Mesenchymal stem cell (in vitro differentiated cells and primary cell): ENCODE measurements around the gene CYYR1.

Experiments
- DNase-seq: peaks from one replicate; pipeline ENCODE4 v3.0.0-alpha.2; 2013
- H2AFZ ChIP-seq: one replicate; pipeline ENCODE4 v1.6.1; 2013; ENCODE audit warnings: low read depth, mild to moderate bottlenecking, control low read depth, inconsistent platforms, low read length, moderate library complexity
- H2AK5ac ChIP-seq: 2 replicates; pipeline ENCODE4 v1.6.1; 2013; ENCODE audit warnings: low read length, moderate library complexity, mild to moderate bottlenecking, inconsistent platforms; ENCODE audit not compliant: severe bottlenecking
- H2BK120ac ChIP-seq: one replicate; pipeline ENCODE4 v1.6.1; 2013; ENCODE audit warnings: low read depth, mild to moderate bottlenecking, inconsistent platforms, low read length, moderate library complexity
- H2BK12ac ChIP-seq, 2 experiments: one replicate each; pipeline ENCODE4 v1.6.1; 2013; ENCODE audit warnings: inconsistent platforms in 2 of 2, low read length in 2 of 2, mild to moderate bottlenecking in 2 of 2, moderate library complexity in 2 of 2, control low read depth in 1 of 2
- H2BK15ac ChIP-seq: one replicate; pipeline ENCODE4 v1.6.1; 2013; ENCODE audit warnings: mild to moderate bottlenecking, low read depth, inconsistent platforms; ENCODE audit not compliant: poor library complexity, severe bottlenecking
- H2BK5ac ChIP-seq: 2 replicates; pipeline ENCODE4 v1.6.1; 2013; ENCODE audit warnings: low read depth, mild to moderate bottlenecking, low read length, control low read depth, inconsistent platforms; ENCODE audit not compliant: poor library complexity, severe bottlenecking
- H3K14ac ChIP-seq, 2 experiments: one replicate each; pipeline ENCODE4 v1.6.1; 2013; ENCODE audit warnings: inconsistent platforms in 2 of 2, low read length in 2 of 2, control low read depth in 1 of 2, mild to moderate bottlenecking in 1 of 2, moderate library complexity in 1 of 2
- H3K18ac ChIP-seq, 2 experiments: one replicate each; pipeline ENCODE4 v1.6.1; 2013; ENCODE audit warnings: inconsistent platforms in 2 of 2, low read length in 2 of 2, control low read depth in 1 of 2, low read depth in 1 of 2, mild to moderate bottlenecking in 1 of 2
- H3K23ac ChIP-seq, 2 experiments: one replicate each; pipeline ENCODE4 v1.6.1; 2013; ENCODE audit warnings: inconsistent platforms in 2 of 2, low read length in 2 of 2, mild to moderate bottlenecking in 2 of 2, moderate library complexity in 2 of 2, control low read depth in 1 of 2
- H3K27ac ChIP-seq: 2 replicates; pipeline ENCODE4 v1.5.1; 2013; ENCODE audit warnings: mild to moderate bottlenecking, moderate library complexity, low read length, control low read depth, inconsistent platforms; ENCODE audit not compliant: poor library complexity, severe bottlenecking
- H3K27me3 ChIP-seq, 2 experiments: 2 replicates each; pipeline versions ENCODE4 v1.6.1 to v1.7.0; 2013; ENCODE audit warnings: low read length in 2 of 2, mild to moderate bottlenecking in 2 of 2, moderate library complexity in 2 of 2, control low read depth in 1 of 2, inconsistent platforms in 1 of 2; ENCODE audit not compliant: control insufficient read depth in 1 of 2, insufficient read depth in 1 of 2
- H3K36me3 ChIP-seq, 2 experiments: 2 replicates each; pipeline versions ENCODE4 v1.6.1 to v1.7.0; 2013; ENCODE audit warnings: low read length in 2 of 2, control low read depth in 1 of 2, inconsistent platforms in 1 of 2, low read depth in 1 of 2, mild to moderate bottlenecking in 1 of 2; ENCODE audit not compliant: insufficient read depth in 2 of 2, control insufficient read depth in 1 of 2
- H3K4ac ChIP-seq, 2 experiments: one replicate each; pipeline ENCODE4 v1.6.1; 2013; ENCODE audit warnings: inconsistent platforms in 2 of 2, low read length in 2 of 2, mild to moderate bottlenecking in 2 of 2, moderate library complexity in 2 of 2, control low read depth in 1 of 2, low read depth in 1 of 2
- H3K4me1 ChIP-seq: 2 replicates; pipeline ENCODE4 v1.6.1; 2013; ENCODE audit warnings: low read depth, low read length, control low read depth; ENCODE audit not compliant: control insufficient read depth, insufficient read depth
- H3K4me2 ChIP-seq: 2 replicates; pipeline ENCODE4 v1.6.1; 2013; ENCODE audit warnings: low read length, mild to moderate bottlenecking, inconsistent platforms; ENCODE audit not compliant: poor library complexity, severe bottlenecking
- H3K4me3 ChIP-seq, 2 experiments: 2 replicates each; pipeline versions ENCODE4 v1.5.1 to v1.7.0; 2013; ENCODE audit warnings: low read length in 2 of 2, mild to moderate bottlenecking in 2 of 2, control low read depth in 1 of 2, low read depth in 1 of 2; ENCODE audit not compliant: insufficient read depth in 1 of 2
- H3K79me1 ChIP-seq: replicated peaks from 2 replicates; pipeline ENCODE4 v1.6.1; 2013; ENCODE audit warnings: mild to moderate bottlenecking, control low read depth, low read length, inconsistent platforms; ENCODE audit not compliant: poor library complexity, severe bottlenecking
- H3K9ac ChIP-seq: 2 replicates; pipeline ENCODE4 v1.7.0; 2013; ENCODE audit warnings: mild to moderate bottlenecking, low read length, moderate library complexity
- H3K9me3 ChIP-seq: 2 replicates; pipeline ENCODE4 v1.7.0; 2013; ENCODE audit warnings: mild to moderate bottlenecking, low read length; ENCODE audit not compliant: control insufficient read depth
- H4K8ac ChIP-seq: one replicate; pipeline ENCODE4 v1.6.1; 2013; ENCODE audit warnings: inconsistent platforms, mild to moderate bottlenecking, low read length, moderate library complexity
- H4K91ac ChIP-seq: one replicate; pipeline ENCODE4 v1.6.1; 2013; ENCODE audit warnings: mild to moderate bottlenecking, low read length, inconsistent platforms
- WGBS: methylation state at CpG from one replicate; pipeline ENCODE4 v1.1.7; 2013; ENCODE audit warnings: mixed read lengths; 5-methylcytosine and 5-hydroxymethylcytosine counted together

Gene CYYR1

DNA sequence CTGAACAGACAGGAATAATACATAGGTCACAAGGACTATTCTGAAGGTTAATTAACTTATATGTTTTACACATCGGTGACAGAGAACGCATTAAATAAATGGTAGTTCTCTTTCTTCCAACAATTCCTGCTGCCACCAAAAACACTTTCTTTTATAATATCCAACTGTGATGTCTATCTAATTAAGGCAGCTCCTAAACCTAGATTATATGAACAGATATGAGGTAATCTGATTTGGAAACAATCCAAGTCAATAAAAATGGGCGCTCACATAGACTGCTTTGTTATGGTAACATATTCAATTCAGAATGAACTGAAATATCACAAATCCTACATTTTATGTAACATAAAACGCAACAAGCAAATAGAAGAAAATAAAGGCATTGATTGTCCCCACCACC is 16.0 kb downstream of the CYYR1 start:
- Histone ChIP-seq H2BK15ac (no peak overlapping the region), H2AK5ac (no peak overlapping the region), H4K8ac (no peak overlapping the region), H3K14ac (no peak overlapping the region), H3K36me3 (no peaks in the 10 kb centered on the region), H3K9me3 (no peaks in the 10 kb centered on the region), H3K18ac (no peak overlapping the region), H4K91ac (no peak overlapping the region), H3K4me1 (no peaks in the 10 kb centered on the region), H3K27me3 (no peaks in the 10 kb centered on the region), H2BK12ac (no peak overlapping the region), H2BK5ac (no peak overlapping the region), H3K23ac (no peak overlapping the region), H2BK120ac (no peak overlapping the region), H3K27ac (no peak overlapping the region), H3K4me3 (no peak overlapping the region), H3K79me1 (no peaks in the 10 kb centered on the region), H3K4ac (no peak overlapping the region), H3K9ac (no peak overlapping the region), H2AFZ (no peak overlapping the region), H3K4me2 (no peak overlapping the region)
- 100% methylated on average over 4 of the region's 4 CpGs for WGBS
- DNase-seq = no peak

DNA sequence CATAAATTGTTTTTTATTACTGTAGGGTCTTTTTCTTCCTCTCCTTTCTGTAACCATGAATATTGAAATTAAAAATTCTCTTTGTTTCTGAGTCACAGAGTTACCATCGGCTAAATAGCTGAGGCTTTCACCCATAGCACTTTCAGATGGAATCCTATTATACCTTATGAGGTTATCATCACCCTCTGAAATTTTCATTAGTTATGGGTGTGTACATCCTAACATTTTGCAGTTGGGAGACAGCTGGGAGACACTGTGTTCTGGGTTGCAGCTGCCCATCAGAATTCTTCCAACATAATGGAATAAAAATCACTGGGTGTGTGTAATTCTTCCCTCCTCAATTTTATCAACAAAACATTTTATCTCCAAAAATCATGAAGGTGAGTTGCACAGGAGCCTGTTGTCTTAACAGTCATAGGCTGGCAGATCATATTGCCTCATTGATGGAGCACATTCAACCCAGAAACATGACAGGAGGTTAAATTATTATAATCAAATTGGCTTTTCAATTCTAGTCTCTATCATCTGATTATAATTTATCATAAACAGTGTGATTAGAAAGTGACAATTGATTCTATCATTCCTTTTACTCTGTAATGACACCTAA is 17.4 kb downstream of the CYYR1 start:
- H3K23ac ChIP-seq = no peak overlapping the region
- no peak overlapping the region for H3K9ac ChIP-seq
- no peak overlapping the region for H2AK5ac ChIP-seq
- H3K4ac ChIP-seq = no peak overlapping the region
- H3K4me1 ChIP-seq = no peaks in the 10 kb centered on the region
- no peak overlapping the region for H3K27ac ChIP-seq
- no peak overlapping the region for H3K18ac ChIP-seq
- H3K9me3 ChIP-seq = no peaks in the 10 kb centered on the region
- H2BK5ac ChIP-seq = no peak overlapping the region
- no peaks in the 10 kb centered on the region for H3K36me3 ChIP-seq
- H2BK15ac ChIP-seq = no peak overlapping the region
- no peak overlapping the region for H4K8ac ChIP-seq
- no peaks in the 10 kb centered on the region for H3K27me3 ChIP-seq
- H2BK120ac ChIP-seq = no peak overlapping the region
- H2BK12ac ChIP-seq = no peak overlapping the region
- 100% methylated on average over 1 of the region's 1 CpG for WGBS
- no peak overlapping the region for H2AFZ ChIP-seq
- no peak overlapping the region for H4K91ac ChIP-seq
- no peak overlapping the region for H3K14ac ChIP-seq
- no peak overlapping the region for H3K4me2 ChIP-seq
- H3K4me3 ChIP-seq = no peak overlapping the region
- no peak for DNase-seq
- no peaks in the 10 kb centered on the region for H3K79me1 ChIP-seq

DNA sequence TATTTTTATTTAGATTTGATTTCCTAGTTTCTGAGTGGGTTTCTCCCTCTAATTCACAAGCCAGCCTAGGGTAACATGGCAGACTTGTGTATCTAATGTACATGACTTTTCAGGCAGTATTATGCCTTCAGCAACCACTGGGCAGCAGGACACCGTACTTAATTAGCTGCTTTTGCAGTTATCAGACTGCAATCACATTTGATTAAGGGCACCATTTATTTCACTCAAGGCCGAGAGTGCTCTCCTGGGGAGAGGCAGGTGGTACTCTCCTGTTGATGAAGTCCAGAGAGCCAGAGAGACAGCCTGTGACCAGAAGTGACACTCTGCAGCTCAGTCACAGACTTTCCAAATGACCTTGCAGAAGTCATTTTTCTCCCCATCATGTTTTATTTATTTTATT is 18.7 kb downstream of the CYYR1 start:
- Histone ChIP-seq H3K9me3 (no peaks in the 10 kb centered on the region), H2BK15ac (no peak overlapping the region), H3K4me1 (no peaks in the 10 kb centered on the region), H4K91ac (no peak overlapping the region), H3K4me2 (no peak overlapping the region), H2BK5ac (no peak overlapping the region), H2AK5ac (no peak overlapping the region), H2BK120ac (no peak overlapping the region), H3K9ac (no peak overlapping the region), H2AFZ (no peak overlapping the region), H3K23ac (no peak overlapping the region), H2BK12ac (no peak overlapping the region), H3K4me3 (no peak overlapping the region), H4K8ac (no peak overlapping the region), H3K18ac (no peak overlapping the region), H3K4ac (no peak overlapping the region), H3K27ac (no peak overlapping the region), H3K79me1 (no peaks in the 10 kb centered on the region), H3K36me3 (no peaks in the 10 kb centered on the region), H3K27me3 (no peaks in the 10 kb centered on the region), H3K14ac (no peak overlapping the region)
- no peak for DNase-seq
- 80% methylated on average over 2 of the region's 2 CpGs for WGBS

DNA sequence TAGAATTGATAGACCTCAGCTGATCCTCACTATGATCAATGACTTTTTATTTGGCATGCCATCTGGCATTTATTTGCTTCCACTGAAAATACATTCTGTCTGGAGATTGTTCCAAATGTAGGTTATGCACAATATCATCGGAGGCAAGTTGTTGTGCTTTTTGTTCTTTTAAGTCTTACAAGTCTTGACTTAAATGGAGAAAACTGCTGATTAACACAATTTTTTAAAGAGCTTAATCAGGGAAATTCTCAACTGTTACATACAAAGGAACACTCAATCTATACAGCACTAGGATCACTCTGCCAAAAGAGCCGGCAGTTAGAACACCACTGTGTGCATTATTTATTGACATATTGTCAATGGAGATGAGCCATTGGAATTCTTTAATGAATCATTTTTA is 19.2 kb downstream of the CYYR1 start:
- Histone ChIP-seq H3K9me3 (no peaks in the 10 kb centered on the region), H2BK120ac (no peak overlapping the region), H2BK12ac (no peak overlapping the region), H3K14ac (no peak overlapping the region), H3K4me1 (no peaks in the 10 kb centered on the region), H3K23ac (no peak overlapping the region), H2AFZ (no peak overlapping the region), H3K4me2 (no peak overlapping the region), H3K18ac (no peak overlapping the region), H4K8ac (no peak overlapping the region), H3K4me3 (no peak overlapping the region), H2BK5ac (no peak overlapping the region), H2BK15ac (no peak overlapping the region), H3K27ac (no peak overlapping the region), H3K27me3 (no peaks in the 10 kb centered on the region), H3K9ac (no peak overlapping the region), H4K91ac (no peak overlapping the region), H3K4ac (no peak overlapping the region), H2AK5ac (no peak overlapping the region), H3K36me3 (no peaks in the 10 kb centered on the region), H3K79me1 (no peaks in the 10 kb centered on the region)
- no peak for DNase-seq
- WGBS = no CpG with 5 or more reads among the region's 2 CpGs
